HG03442 (cell line): ENCODE measurements around the gene GPR35.

Experiments
- ATAC-seq: cut with Tn5 transposase; IDR thresholded peaks from one replicate; pipeline ENCODE4 v1.9.1; 2021; ENCODE audit warnings: mild to moderate bottlenecking, moderate library complexity; ENCODE audit not compliant: unreplicated experiment

The GPR35 gene

DNA sequence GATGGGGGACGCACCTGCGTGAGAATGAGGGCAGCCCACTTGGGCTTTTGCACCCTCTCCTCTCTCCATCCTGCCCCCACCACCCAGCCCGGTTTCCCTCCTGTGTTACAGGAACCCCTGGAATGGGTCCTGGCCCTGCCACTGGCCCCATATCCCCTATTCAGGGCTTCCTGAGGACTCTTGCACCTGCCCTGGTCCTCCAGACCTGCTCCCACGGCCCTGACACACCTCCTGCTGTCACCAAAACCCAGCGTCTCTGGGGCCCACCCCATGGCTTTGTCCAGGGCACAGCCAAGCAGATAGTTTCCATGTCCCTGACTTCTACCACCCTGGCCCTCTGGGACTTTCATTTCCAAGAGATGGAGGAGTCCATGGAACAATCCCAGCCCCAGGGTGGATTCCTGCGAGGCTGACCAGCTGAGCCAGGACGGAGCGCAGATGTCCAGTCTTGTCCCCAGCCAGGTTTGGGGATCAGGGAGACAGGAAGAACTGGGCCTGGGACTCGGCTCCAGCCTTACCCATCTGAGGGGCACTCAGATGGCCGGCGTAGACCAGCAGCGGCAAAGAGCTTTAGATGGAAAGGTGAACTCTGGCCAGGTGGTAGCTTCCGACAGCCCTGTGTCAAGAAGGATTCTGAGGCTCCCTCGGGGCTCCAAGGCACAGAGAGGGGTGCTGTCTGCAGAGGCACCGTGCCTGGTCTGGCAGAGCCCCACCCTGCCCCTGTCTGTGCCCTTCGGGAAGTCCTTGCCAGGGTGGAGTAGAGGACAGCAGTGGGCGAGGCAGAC is 12.0 kb downstream of the GPR35 start:
- no peak for ATAC-seq

DNA sequence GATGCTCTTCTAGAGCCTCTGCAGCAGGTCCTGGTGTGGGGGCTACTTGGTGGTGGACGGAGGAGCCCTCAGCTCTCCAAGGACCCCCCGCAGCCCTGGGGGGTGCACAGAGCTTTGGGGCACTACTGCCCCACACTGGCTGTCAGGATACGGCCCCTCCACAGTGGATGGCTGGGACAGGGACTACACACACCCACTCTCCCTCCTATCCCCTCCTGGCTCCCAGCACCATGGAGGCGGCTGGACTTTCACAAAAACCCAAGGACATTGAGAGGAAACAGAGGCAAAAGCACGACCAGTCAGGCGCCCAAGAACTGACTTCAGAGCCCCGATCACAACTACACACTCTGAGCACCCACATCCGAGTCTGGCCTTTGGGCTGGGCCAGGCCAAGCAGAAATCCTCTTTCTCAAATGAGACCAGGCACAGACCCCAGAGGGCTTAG is 12.6 kb downstream of the GPR35 start:
- ATAC-seq: no peak

DNA sequence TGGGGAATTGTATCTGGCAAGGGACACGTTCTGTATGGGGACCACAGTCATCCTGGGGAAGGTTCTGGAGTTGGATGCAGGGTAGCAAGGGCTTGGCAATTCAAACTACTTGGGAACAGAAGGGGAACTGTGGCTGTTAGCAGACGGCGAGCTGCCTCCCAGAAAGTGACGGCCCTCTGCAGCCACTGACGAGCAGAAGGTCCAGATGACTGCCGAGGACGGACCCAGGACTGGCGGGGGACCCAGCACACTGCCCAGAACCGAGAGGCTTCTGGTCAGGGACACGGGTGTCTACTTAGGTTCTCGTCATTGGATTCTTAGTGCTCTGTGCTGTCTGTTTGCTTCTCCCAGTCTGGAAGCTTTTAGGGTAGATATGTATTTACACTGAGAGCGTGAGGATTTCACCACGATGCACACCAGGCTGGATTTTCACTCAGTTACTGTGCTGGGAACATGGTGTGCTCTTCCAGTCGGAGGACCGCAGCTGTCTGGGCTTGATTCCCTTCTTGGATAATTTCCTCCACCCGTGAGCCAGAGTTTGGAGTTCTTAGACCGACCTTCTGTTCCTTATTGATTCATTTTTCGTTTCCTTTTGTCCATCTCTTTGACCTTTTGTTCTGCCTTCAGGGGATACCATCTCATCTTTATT is 13.4 kb downstream of the GPR35 start:
- ATAC-seq: no peak

DNA sequence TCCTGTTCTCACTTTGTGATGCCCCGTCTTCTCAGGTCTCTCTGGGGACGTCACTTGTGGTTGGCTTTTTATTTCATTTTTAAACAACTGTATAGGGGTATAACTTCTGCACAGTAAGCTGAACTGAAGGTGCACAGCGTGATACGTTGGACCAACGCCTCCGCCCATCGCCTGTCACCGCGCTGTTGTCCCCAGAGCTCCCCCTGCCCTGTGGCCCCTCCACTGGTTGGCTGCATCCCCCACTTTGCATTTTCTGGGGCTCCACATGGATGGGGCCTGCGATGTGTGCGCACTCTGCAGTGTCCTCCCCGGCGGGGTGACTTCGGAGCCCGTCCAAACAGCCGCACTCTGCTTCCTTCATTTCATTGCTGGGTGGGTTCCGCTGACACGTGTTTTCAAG is 14.3 kb downstream of the GPR35 start:
- no peak for ATAC-seq

DNA sequence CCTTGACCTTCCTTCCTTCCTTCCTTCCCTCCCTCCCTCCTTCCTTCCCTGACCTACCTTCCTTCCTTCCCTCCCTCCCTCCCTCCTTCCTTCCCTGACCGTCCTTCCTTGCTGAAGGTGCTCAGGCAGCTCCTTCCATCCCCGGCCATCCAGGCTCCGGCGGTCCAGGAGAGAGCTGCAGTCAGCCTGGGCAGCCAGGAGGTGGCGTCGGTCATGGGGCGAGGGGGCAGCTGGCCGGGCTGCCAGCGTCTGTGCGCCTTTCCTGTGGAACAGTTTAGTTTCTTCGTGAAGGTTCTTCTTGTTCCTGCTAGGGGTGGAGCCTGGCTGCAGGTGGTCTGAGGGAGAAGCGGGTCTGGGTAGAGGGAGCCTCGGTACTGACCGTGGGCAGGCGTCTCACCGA is 15.7 kb downstream of the GPR35 start:
- no peak for ATAC-seq

DNA sequence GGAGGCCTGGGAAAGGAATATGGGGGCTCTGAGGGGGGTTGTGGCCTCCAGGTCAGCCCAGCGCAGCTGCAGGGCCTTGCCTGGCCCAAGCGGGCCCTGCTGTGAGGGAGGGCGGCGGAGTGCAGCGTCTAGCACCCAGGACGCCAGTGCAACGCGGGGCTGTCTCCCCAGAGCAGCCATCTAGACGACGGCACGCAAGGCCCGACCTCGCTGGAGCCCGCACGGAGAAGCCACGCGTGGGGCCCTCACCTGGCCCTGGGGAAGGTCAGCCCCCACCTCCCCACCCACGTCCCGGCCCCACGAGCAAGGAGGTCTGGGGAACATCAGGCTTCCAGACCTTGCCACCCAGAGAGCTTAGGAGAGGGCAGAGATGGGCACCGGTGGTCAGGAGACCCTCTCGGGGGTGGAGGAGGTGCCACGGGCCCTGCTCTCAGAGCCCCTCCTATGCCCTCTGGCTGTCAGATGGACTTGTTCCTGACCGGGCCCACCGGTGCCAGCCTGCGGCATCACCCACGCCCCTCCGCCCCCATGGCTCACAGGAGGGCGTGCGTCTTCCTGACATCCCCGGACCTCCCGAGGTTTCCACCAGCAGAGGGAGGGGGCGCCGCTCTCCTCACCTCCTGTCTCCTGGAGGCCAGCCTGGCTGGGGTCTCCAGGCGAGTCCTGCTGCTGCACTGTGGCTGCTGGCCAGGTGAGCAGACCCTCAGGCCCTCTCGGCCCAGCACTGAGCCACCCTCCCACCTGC is 17.0 kb downstream of the GPR35 start:
- no peak for ATAC-seq

DNA sequence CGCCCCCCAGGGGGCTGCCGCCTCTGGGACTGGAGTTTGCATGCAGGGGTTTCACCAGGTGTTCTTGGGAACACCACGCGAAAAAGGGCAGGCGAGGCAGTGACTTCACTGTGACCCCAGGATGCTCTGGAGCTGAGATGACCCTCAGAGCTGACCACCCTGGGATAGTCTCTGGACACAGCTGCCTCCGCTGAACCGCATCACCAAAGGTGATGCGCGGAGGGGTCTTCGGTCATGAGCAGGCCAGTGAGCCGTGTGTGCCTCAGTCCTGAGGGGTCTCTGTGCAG is 17.5 kb downstream of the GPR35 start:
- no peak for ATAC-seq

DNA sequence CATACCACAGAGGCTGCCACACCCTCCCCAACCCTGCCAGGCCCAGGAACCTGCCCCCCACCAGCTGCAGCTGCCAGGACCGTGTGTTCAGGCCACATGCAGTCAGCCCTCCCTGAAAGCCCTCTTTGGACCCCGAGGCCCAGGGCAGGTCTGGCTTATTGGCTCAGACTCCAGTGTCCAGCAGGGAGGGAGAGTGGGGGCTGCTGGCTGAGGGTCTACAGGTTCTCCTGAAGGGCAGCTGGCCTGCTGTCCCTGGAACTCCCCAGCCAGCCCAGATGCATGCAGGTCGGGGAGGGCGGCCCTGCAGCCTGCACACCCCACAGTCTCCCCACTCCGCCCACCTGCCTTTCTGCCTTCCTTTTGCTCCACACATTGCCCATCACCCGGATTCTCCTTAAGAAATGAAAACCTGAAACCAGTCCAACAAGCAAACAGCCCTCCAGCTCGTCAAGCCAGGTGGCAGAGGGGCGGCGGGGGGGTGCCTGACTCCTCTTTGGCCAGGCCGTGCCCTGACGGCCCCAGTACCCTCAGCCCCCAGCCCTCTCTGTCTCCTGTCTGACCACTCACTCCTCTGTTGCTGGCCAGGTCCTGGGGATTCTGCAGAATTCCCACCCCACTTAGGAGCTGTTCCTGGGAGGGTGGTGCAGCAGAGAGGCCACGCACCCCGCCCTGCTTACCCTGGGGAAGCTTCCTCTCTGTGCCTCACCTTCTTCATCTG is 18.0 kb downstream of the GPR35 start:
- no peak for ATAC-seq

DNA sequence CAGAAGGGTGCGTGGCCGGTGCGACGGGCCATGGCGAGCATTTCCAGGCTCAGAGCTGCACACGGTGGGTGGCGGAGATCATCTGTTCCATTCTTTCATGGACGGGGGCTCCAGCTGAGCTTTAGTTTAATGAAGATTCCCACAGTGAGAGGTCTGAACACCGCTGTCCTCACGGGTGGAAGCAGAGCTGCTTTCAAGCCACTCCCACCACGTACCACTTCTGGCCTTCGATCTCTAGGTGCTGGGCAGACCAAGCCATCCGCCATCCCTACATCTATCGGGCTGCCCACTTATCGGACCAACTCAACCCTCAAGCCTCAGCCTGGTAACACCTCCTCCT is 18.5 kb downstream of the GPR35 start:
- no peak for ATAC-seq

DNA sequence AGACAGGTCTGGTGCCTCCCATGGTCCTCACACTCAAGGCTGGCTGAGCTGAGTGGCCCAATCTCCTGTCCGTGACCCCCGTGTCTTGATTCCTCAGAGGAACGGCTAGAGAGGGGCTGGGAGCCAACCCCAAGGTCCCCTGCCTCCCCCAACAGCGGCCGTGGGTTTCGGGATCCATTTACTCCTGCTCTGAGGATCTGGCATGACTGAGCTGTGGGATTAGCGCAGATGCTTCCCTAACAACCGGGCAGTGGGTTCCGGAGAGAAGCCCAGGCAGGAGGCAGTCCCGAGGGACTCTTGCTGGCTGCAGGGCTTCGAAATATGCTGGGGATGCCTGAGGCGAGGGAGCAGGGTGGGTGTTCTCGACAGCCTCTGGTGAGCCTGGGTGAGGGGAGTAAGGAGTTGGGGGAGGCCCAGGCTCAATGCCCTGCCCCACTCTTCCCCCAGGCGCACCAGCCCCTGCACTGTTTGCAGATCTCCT is 18.9 kb downstream of the GPR35 start:
- no peak for ATAC-seq

DNA sequence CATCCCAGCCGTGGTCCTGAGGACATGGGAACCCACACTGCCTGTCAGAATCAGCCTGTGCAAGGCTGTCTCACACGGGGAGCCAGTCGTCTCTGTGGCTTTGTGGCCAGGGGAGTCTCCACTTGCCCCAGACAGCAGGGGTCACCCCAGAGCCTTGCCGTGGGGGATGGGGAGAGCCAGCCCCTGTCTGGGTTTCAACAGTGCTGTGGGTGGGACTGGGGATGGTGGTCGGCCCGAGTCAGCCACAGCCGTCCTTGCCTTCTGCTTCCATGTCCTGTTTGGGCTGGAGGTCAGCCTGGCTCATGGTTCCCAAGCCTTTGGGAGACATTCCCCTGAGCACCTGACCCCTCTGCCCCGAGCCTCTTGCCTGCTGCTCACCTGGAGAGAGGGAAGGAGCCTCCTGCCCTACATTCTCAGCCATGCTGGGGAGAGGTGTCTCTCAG is 19.6 kb downstream of the GPR35 start:
- no peak for ATAC-seq

DNA sequence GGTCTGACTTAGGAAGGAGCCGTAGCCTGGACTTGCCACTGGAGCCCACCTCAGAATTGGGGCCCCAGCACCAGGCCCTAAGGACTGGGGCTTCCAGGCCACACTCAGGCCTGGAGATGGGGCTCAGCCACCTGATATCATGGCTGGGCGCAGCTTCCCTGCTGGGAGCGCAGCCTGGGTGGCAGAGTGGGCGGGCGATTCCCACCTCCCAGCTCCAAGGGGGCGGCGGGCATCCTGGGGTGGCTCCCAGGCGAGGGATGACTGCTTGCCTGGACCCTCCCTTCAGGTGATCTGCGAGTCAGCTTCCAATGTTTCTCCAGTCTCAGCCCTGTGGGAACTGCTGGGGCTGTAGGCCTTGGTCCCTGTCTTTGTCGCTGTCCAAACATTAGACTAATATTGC is 20.1 kb downstream of the GPR35 start:
- ATAC-seq: no peak

DNA sequence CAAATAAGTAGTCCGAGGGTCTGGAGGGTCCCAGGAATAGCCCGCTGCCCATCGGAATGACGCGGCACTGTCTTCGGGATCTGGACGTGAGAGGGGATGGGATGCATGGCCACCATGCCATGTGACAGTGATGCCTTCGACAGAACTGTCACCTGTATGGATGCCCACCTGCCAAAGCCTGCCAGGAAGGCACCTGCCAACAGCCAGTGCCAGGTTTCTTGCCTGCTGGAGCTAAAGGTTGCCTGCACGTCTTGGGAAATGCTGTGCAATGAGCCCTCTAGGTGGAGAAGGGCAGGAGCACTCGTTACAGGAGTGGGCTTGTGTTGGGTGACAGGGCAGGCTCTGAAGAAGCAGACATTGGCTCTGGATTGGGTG is 20.5 kb downstream of the GPR35 start:
- no peak for ATAC-seq

DNA sequence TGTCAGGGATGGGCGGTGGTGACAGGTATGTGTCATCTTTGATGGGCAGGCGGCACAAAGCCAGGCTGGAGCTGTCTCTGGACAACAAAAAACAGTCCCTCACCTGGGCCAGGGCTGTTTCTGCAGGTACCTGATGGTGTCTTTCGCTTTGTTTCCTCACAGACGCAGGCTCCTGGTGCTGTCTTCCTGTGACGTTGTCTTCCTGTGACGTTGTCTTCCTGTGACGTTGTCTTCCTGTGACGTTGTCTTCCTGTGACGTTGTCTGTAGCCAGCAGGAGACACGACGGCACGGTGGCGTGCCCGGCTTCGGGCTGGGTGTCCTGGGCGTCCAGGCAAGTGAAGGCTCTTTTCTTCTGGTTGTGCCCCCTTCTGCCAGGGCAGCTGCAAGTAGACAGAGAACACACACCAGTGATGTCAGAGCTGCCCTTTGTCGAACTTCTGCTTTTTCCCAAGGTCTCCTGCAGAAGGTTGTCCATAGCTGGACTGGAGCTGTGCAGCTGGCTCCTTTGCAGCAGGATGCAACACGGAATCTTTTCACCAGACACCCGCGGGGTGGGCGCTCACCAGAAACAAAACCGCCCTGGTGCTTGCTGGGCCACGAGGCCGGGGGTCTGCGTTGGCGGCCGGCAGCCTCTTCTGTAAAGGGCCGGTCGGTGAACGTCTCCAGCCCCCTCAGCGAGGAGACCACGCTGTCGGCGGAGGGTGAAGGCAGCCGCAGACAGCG is 21.1 kb downstream of the GPR35 start:
- no peak for ATAC-seq

DNA sequence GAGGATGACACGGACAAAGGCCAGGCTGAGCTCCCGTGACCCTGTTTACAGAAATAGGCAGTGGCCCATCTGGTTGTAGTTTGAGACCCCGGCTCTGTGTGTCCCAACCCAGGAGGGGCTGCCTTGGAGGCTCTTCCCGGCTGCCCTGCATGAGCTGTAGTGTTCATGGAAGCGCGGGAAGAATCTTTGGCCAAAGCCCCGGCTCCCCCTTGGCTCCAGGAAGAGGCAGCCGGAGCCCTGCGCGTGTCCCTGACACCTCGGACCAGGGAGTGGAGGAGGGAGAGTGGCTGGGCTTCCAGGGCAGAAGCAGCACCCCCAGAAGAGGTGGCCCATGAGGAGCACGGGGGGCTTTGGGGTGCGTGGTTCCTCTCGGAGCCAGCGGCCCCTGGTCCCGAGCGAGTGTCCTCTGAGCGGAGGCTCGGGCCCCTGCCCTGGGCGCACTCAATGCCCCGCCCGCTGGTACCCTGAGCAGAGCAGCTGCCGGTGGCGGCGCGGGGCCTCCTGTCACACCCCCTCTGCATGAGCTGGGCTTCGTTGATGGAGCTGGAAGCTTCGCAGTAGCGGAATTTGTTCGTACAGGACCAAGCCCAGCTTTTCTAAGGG is 21.7 kb downstream of the GPR35 start:
- ATAC-seq: no peak

DNA sequence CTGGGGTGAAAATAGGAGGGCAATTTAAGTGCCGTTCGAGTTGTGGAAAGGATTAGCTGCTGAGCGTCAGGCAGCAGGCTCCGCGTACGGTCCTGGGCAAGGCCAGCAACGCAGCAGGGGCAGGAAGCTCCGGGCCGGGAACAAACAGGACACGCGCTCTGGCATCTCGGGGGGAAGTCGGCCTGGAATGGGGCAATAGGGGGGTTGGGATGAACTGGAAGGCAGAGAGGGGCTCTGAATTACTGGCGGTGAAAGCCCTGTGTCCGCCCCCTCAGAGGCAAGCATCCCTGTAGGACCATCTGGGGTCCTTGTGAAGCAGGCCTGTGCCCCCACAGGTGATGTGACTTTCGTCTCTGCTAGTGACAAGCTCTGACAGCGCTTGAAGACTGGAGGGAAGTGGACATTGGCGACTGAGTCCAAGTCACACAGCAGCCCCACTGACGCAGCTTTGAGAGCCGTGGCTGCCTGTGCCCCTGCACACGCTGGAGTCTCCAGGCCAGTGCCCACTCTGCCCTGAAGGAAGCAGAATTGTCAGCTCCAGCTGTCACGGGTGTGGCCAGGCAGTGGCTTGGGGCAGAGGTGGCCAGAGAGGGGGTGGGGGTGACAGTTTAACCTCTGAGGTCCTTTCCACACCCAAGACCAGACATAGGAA is 22.3 kb downstream of the GPR35 start:
- no peak for ATAC-seq

DNA sequence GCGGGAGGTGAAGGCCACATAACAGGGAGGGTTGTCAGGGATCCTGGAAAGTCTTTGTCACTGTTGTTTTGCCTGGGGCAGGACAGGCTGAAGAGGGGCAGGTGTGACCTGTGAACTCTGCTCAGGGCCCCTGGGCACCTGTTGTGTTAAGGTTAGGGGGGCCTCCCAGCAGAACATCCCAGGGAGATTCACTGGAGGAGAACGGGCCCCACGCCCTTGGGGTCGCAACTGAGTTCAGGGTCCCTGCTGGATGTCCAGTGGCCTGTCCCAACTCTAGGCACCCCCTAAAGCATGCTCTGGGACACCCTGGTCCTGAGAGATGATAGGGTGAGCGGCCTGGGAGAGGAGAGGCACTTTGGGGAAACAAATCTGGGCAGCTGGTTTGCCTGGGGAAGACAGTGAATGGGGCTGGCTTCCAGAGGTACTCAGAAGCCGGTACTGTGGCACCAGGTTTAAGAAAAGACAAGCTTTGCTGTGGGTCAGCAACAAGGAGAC is 22.9 kb downstream of the GPR35 start:
- no peak for ATAC-seq

DNA sequence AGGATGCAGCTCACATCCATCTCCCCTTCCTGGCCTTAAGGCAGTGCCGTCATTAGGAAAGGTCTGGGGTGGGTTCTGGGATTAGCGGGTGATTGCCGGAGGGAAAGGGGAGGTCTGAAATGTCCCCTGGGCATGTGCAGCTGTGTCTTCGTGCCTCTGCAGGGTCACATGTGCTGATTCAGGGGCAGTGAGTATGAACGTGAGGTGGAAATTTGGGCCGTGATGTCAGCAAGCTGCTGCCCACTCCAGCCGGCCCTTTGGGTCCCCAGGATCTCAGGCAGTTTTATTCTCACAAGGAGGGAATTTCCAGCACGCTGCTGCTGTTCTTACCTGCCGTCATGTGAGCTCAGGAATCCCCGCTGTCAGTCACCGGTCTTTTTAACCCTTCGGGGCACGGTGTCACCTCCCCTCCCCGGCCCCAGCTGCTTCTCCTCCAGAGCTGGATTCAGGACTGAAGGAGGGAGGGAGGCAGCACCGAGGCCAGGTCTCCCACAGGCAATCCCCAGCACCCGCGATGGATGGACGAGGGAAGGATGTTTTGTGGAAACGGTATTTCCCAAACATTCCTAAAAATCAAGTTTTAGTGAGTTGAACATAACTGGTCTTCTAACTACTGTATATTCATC is 23.5 kb downstream of the GPR35 start:
- ATAC-seq: no peak

DNA sequence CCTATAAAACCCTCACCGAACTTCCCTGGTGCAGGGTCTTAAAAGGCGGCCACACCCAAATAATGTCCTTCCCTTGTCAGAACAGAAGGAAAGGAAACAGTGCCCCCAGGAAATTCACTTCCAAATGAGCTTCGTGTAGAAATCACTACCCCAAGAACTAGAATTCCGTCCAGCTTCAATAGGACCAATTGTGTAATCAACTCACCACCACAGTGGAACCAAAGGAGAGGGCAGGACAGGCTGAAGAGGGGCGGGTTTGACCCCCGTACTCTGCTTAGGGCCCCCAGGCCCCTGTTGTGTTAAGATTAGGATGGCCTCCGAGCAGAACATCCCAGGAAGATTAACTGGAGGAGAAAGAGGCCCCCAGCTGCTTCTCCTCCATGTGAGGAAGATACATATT is 24.1 kb downstream of the GPR35 start:
- ATAC-seq: no peak
